Stimulated activated CD4-positive, alpha-beta T cell treated with anti-CD3 and anti-CD28 coated beads, TNF-alpha, amount 100 ng/mL, for 4 hours (primary cell): ENCODE measurements around the gene AATF.

Source experiments
- DNase-seq, 3 experiments: peaks; one replicate each; pipeline ENCODE4 v3.0.0-alpha.2; 2020; ENCODE audit warnings: low read depth in 3 of 3

The AATF gene, protein sequence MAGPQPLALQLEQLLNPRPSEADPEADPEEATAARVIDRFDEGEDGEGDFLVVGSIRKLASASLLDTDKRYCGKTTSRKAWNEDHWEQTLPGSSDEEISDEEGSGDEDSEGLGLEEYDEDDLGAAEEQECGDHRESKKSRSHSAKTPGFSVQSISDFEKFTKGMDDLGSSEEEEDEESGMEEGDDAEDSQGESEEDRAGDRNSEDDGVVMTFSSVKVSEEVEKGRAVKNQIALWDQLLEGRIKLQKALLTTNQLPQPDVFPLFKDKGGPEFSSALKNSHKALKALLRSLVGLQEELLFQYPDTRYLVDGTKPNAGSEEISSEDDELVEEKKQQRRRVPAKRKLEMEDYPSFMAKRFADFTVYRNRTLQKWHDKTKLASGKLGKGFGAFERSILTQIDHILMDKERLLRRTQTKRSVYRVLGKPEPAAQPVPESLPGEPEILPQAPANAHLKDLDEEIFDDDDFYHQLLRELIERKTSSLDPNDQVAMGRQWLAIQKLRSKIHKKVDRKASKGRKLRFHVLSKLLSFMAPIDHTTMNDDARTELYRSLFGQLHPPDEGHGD

DNA sequence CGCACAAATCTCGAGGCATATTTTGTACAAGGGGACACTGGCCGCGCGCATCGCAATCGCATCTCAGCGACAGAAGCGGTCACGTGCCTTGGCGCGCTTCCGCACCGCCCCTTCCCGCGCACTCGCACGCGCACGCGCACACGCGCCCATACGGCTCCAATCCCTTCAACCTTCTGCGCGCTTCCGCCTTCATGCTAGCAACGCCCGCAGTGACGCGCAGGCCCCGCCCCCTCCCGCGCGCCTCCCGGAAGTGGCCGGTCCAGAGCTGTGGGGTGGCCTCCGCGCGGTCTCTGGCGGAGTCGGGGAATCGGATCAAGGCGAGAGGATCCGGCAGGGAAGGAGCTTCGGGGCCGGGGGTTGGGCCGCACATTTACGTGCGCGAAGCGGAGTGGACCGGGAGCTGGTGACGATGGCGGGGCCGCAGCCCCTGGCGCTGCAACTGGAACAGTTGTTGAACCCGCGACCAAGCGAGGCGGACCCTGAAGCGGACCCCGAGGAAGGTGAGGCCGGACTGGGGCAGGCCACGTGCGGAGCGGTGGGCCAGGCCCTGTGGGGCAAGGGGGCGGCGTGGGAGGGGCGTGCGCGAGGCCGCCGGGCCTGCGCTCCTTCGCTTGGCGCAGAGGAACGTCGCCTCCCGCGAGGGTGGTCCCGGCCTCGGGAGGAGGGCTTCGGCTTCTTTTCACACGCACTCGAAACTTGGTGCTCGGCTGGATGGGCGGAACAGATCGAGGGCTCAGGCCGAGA, at the start of gene AATF:
AATF (plus strand) TSS at position 238 of the 744 bp plus-strand sequence; CDS start at position 410, 172 bp downstream.
- peak; percentile 90 to 95 (median 94) for DNase-seq

GRCh38 chr17:36899250-36900159, 49.2 kb upstream of the AATF start:
- DNase-seq, result no peak

DNA sequence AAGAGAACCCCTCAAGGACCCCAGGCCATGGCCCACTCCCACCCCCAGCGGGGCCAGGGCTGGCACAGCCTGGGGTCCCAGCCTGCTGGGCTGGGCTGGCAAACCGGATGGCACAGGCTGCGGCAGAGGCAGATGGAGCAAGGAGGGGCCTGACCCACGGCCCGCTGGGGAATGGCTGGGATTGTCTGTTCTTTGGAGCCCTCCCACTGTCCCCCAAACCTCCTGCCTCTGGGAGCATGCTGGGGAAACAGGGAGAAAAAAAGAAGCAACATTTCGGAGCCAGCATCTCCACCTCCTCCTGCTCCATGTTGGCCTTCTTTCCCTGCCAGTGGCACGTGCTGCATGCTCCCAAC, 48.6 kb upstream of the AATF start:
- DNase-seq, result no peak

GRCh38 chr17:36901506-36901905, 47.2 kb upstream of the AATF start:
- no peak for DNase-seq

GRCh38 chr17:36907407-36907806, 41.3 kb upstream of the AATF start:
- DNase-seq, result no peak

DNA sequence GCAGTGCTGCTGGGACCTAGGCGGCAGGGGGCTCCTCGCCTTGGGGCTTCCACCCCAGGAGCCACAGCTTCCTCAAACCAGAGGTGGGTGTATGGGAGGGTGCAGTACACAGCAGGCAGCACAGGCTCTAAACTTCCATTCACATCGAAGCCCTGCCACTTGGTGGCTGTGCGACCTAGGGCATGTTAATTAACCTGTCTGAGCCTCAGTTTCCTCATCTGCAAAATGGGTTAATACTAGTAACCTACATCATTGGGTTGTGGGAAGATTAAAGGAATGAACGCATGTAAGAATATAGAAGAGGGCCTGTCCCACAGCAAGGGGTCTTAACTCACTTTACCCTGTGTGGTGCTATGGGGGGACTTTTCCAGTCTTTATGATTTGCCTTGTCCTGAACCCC, 38.2 kb upstream of the AATF start:
- no peak for DNase-seq

GRCh38 chr17:36911001-36911400, 37.8 kb upstream of the AATF start:
- no peak for DNase-seq

DNA sequence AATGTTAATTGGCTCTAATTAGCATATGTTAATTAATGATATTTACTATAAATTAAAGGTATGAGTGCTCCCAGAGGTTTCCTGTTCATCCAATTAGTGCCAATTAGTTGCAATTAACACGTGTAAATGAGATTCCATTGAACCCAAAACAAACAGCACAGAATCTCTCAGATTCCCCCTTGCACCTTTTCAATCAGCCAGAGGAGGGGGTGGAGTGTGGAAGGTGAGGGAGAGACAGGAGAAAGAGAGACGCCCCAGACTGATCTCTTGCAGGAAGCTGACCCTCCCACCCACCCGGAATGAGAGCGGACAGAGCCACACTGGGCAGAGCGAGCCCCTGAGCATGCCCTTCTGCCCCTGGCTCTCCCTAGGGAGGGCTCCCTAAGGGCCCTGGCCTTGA, 35.6 kb upstream of the AATF start:
- no peak for DNase-seq

DNA sequence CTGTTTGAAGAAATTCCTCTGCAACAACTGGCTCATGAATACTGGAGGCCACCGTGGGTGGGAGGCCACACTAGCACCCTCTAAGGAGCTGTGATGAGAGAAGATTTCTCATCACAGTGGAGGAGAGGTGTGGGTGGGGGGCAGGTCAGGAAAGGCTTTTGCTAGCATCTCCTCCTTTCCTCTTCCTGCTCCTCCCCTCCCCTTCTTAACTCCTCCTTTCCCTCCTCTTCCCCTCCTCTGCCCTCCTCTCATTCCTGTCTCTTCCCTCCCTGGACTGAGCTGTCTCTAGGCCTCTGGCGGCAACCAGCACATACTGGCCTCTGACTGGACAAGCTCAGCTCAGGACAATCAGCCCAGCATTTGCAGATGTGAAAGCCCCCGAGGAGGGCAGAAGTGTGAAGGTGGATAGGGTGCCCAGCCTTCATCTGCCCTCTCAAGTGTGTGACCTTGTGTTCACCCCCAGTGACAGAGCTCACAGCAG, 30.5 kb upstream of the AATF start:
- DNase-seq, result no peak

GRCh38 chr17:36919407-36919968, 29.3 kb upstream of the AATF start:
- no peak for DNase-seq

- DNase-seq, result no peak
Observed at GRCh38 chr17:36920032-36921005, 28.4 kb upstream of the AATF start.

- peak in 2 of 3 experiments; percentile 27 to 38 for DNase-seq
Observed at GRCh38 chr17:36921095-36921851, 27.5 kb upstream of the AATF start.

DNA sequence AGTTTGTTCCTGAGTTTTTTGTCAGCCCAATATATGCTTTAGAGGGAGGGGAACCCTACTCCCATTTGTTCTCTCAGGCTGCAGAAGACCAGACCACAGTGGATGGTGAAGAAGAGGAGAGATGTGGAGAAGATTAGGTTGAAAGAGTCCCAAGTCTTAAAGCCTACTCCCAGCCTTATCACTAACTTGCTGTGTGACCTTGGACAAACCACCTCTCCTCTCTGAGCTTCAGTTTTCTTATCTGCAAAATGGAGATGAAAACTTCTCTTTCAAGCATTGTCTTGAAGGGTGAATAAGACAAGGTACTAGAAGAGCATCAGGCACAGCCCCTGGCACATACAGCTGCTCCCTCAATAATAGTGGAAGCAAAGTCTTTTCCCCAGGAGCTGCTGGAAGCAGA, 26.6 kb upstream of the AATF start:
- no peak for DNase-seq

DNA sequence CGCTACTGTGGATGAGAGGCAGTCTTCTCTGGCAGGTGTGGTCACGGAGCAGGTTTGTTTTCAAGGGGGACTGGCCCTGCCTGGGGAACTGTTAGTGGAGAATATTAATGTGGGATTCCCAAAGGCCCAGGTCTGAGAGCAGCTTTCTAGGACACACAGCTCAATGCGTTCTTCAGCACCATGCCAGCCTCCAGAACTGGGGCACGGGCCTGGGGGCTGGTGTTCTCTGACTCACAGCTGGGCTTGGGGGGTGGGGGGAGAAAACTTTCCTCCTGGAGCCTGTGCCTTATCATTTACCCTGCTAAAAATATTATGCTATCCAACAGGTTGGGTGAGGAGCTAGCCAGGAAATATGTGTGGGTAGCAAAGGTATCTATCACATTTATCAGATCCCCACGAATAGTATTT, 24.9 kb upstream of the AATF start:
- no peak for DNase-seq

- DNase-seq, result no peak
Observed at GRCh38 chr17:36926226-36926625, 22.5 kb upstream of the AATF start.

DNA sequence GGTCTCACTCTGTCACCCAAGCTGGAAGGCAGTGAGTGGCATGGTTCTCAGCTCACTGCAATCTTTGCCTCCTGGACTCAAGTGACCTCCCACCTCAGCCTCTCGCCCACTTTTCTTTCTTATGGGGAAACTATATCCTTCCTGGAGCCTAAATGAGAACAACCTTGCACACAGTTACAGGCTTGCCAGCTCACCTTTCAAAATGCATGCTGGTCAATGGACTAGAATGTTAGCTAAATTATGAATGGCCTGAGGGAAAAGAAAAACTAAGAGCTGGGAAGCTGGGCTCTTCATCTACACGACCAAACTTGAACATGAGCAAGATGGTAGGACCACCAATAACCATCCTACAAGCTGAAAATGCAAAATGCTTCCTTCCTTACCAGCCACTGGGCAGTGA, 22.1 kb upstream of the AATF start:
- no peak for DNase-seq

- no peak for DNase-seq
Observed at GRCh38 chr17:36928471-36929345, 20.0 kb upstream of the AATF start.

DNA sequence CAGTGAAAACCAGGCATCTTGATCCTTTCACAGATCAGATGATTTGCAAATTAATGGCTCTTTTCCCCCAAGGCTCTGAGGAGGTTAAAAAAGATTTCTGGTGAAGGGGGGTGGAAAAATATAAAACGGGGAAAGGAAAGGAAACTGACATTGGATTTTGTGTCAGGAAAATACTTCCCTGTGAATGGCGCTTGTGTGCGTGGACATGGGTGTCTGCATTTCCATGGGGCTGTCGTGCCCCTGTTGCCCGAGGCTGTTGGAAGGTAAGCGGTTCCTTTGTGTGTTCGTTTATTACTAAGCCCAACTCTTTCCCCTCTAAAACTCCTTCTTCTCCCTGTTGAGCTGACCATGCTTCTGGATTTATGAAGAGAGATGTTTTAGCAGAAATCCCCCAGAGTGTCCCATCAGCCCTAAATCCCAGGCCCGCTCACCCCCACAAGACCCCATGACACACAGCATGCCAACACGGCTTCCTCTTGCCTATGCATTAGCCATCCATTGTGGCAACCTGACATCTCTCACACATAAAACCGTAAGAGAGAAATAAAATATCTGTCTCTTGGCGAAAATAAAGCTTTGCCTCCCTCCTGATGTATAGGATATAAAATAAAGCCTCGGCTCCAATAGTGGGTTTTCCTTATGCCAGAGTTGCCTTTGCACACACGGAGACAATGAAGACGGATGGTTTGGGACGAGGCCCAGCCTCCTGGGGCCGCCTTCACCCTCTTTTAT, 18.7 kb upstream of the AATF start:
- no peak for DNase-seq
